Hepatocyte (in vitro differentiated cells): Measurements from ENCODE around the gene GRXCR1.

Experiments
- CTCF ChIP-seq: fragments of 200-600 bp; sonication (generic); IDR thresholded peaks from 2 replicates; pipeline ENCODE4 v1.5.1; 2016; ENCODE audit warnings: antibody characterized with exemption, mild to moderate bottlenecking; ENCODE audit not compliant: poor library complexity
- EZH2 ChIP-seq: fragments of 200-600 bp; sonication (generic); IDR thresholded peaks from 2 replicates; pipeline ENCODE4 v1.6.1; 2016; ENCODE audit warnings: antibody characterized with exemption, mild to moderate bottlenecking, borderline replicate concordance

DNA sequence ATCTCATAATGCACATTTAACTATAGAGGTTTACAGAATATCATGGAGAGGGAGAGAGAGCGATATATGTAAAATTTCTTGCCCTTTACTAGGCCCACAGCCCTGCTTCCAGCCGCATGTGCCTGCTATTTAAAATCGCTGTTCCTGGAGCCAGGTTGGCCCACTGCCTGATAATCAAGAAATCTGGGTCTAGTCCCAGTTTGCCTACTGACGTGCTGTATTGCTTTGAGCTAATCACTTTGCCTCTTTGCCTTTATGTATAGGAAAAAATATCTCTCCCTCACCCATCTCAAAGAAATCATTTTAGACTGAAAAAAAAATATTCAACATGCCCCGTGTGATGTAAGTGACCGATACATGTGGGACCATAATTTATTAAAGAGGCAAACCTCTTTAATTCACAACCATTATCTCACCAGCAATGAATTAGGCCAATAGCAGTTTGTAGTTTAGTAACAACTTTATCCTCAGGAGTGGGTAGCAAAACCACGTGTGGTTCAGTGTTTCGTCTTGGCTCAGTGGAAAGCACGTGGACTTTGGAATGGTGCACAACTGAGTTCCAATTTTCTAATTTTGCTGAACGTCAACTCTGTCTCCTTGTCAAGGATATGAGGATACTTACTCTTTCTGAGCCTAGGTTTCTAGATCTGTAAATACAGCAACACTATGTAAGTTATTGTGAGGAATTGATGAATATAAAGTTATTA lies 62.6 kb downstream of the GRXCR1 start:
- TF ChIP-seq CTCF (no peak), EZH2 (no peak)
